Activated gamma-delta T cell treated with Interleukin-2 at 50 U/mL for 16 hours (primary cell): ENCODE results near the gene KAT8.

Experiments used
- DNase-seq: peaks from one replicate; pipeline ENCODE4 v3.0.0-alpha.2; 2020

Gene KAT8

GRCh38 chr16:31117384-31118222, at the start of gene KAT8:
Gene KAT8 (plus strand): TSS chr16:31117664. CDS start chr16:31117682, 18 bp downstream.
- peak; percentile 96 for DNase-seq

GRCh38 chr16:31071861-31072260, 45.6 kb upstream of the KAT8 start:
- DNase-seq = no peak

DNA sequence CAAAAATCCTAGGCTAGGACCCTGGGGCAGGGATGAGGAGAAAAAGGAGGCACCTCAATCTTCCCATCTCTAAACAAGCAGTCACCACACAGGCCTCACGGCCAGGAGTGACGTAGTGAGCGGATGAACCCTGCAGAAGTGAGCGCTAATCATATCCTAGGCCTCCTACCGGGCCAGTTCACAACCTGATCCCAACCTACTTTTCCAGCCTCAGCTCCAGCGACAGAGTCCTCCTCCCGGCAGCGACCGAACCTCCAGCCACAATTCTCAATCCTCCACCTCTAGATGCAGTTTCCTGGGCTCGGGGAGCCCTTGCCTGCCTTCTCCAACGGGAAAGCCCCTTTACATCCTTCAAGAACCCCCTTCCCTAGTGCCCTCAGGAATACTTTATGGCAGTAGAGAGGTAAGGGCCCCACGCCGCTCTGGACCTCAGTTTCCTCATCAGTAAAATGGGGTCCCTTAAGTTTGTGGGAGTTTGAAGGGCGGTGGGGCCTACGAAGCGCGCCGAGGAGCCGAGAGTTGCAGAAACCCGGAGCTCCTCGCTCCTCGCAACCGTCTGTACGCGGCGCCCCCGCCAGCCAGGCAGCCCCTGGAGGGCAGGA, 44.8 kb upstream of the KAT8 start:
- DNase-seq = no peak

DNA sequence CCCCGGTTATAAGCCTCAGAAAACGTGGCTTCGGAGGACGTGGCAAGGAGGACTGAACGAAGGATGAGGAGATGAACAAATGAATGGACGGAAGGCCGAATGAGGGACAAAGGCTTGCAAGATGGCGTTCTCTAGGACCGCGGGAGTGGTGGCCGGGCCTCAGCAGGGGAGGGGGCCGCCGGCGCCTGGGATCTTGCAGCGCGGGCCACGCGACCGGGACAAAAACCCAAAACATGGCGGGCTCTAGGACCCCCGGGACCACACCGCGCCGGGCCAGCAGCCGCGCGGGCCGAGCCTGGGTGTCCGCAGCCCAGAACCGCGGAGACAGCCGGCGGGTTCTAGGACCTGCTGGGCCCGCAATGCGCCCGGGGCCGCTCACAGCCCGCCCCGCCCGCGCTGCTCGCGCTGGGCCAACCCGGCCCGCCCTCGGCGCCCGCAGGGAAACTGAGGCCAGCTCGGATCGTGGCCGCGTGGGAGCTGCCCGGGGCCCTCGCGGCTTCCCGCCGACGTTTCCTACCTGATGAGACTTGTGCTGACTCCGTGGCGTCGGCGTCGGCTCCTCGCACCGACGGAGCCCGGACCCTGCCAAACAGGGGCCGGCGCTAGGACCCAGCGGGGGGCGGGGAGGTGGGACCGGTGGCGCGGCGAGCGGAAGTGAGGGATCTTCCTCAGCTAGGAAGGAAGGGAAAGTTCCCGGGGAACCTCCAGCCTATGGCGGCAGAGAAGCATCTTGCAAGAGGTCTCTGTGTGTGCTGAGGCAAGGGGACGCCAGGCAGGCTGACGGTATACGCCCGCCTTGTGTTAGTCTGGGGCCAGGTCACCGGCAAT, 44.1 kb upstream of the KAT8 start:
- DNase-seq = peak; percentile 82

DNA sequence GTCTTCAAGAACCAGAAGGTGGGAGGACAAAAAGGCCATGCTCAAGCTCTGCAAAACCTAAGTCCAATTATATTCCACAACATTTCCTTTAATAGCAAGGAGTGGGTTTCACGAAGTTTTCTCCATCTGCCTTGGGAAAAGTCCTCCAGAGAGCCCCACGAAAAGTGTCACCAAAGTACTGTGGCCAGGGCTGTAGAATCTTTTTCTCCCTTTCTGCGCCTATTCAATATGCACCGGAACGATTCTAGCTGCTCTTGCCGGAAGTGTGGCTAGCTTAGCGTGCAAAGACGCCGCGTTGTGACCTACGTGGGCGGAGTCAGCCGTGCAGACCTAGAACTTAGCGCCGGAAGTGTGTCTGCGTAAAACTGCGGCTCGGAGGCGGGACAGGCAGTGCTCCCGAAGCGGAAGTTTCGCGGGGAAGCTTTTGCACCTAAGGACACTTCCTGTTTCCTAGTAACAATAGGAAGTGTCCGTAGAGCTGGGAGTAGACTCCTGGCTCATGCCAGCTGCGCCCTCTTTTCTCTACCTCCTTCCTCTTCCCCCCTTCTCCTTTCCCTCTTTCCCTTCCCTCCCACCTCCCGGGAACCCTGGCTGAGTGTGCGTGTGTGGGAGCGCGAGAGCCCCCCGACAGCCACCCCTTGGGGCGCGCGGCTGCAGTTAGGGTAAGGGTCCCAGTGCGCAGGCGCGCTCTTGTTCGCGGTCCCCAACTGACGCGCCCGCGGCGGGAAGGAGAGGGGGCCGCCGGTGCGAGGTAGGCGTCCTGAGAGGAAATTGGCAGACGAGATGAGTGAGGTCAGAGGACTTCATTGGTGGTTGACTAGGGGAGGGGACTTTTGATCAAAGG, 43.3 kb upstream of the KAT8 start, which contains the start of the genes ZNF646 and ZNF668:
Gene ZNF646, plus strand, starts transcription at position 453 of the 844 bp plus-strand sequence. CDS start 1,903 bp downstream, outside the sequence.
Gene ZNF668, minus strand, starts transcription at position 271 of the 844 bp plus-strand sequence. CDS start 9,781 bp downstream, outside the sequence.
- peak; percentile 97 for DNase-seq

DNA sequence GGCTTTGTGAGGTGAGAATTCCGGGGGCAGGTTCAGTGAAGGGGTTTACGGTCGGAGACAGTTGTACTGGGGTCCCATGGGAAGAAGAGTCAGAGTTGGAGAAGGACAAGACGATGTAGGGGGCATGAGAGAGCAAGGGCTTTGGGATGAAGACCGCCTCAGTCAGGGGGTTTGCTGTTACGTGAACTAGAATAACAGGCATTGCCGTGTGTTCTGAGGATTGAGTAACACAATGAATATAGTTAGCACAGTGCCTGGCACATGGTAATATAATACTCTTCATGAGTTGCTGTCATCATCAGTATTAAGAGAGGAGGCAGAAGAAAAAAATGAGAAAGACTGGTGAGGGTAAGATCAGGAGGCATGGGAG, 42.7 kb upstream of the KAT8 start:
- DNase-seq = no peak

DNA sequence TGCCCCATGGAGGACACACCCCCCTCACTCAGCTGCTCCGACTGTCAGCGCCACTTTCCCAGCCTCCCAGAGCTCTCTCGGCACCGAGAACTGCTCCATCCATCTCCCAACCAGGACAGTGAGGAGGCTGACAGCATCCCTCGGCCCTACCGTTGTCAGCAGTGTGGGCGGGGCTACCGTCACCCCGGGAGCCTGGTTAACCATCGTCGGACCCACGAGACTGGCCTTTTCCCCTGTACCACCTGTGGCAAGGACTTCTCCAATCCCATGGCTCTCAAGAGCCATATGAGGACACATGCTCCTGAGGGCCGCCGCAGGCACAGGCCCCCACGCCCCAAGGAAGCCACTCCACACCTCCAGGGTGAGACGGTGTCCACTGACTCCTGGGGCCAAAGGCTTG, 41.1 kb upstream of the KAT8 start:
- DNase-seq = no peak

DNA sequence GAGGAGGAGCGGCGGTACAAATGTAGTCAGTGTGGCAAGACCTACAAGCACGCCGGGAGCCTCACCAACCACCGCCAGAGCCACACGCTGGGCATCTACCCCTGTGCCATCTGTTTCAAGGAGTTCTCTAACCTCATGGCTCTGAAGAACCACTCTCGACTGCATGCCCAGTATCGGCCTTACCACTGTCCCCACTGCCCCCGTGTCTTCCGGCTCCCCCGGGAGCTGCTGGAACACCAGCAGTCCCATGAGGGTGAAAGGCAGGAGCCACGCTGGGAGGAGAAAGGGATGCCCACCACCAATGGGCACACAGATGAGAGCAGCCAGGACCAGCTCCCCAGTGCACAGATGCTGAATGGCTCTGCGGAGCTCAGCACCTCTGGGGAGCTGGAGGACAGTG, 40.4 kb upstream of the KAT8 start:
- no peak for DNase-seq

GRCh38 chr16:31077592-31078396, 39.7 kb upstream of the KAT8 start:
- no peak for DNase-seq

DNA sequence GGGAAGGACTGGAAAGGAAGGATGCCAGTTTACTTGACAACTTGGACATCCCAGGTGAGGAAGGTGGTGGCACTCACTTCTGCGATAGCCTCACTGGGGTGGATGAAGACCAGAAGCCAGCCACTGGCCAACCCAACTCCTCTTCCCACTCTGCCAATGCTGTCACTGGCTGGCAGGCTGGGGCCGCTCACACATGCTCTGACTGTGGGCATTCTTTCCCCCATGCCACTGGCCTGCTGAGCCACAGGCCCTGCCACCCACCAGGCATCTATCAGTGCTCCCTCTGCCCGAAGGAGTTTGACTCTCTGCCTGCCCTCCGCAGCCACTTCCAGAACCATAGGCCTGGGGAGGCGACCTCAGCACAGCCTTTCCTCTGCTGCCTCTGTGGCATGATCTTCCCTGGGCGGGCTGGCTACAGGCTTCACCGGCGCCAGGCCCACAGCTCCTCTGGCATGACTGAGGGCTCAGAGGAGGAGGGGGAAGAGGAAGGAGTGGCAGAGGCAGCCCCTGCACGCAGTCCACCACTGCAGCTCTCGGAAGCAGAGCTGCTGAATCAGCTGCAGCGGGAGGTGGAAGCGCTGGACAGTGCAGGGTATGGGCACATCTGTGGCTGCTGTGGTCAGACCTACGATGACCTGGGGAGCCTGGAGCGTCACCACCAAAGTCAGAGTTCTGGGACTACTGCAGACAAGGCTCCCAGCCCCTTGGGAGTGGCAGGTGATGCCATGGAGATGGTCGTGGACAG, 38.7 kb upstream of the KAT8 start:
- DNase-seq = no peak

- DNase-seq = no peak
These were observed 38.0 kb upstream of the KAT8 start for GRCh38 chr16:31079342-31079944.

DNA sequence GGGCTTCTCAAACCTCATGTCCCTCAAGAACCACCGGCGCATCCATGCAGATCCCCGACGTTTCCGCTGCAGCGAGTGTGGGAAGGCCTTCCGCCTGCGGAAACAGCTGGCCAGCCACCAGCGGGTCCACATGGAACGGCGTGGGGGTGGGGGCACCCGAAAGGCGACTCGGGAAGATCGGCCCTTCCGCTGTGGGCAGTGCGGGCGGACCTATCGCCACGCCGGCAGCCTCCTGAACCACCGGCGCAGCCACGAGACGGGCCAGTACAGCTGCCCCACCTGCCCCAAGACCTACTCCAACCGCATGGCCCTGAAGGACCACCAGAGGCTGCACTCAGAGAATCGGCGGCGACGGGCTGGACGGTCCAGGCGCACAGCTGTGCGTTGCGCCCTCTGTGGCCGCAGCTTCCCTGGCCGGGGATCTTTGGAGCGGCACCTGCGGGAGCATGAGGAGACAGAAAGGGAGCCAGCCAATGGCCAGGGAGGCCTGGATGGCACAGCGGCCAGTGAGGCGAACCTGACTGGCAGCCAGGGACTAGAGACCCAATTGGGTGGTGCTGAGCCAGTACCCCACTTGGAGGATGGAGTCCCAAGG, 37.3 kb upstream of the KAT8 start:
- DNase-seq = no peak

DNA sequence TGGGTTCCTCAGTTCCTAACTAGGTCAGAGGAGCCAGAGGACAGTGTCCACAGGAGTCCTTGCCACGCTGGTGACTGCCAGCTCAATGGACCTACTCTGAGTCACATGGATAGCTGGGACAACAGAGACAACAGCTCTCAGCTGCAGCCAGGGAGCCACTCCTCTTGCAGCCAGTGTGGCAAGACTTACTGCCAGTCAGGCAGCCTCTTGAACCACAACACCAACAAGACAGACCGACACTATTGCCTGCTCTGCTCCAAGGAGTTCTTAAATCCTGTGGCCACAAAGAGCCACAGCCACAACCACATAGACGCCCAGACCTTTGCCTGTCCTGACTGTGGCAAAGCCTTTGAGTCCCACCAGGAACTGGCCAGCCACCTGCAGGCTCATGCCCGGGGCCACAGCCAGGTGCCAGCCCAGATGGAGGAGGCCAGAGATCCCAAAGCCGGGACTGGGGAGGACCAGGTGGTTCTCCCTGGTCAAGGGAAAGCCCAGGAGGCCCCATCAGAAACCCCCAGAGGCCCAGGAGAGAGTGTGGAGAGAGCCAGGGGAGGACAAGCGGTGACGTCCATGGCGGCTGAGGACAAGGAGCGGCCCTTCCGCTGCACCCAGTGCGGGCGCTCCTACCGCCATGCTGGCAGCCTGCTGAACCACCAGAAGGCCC, 36.6 kb upstream of the KAT8 start:
- no peak for DNase-seq

GRCh38 chr16:31081428-31082351, 35.8 kb upstream of the KAT8 start:
- DNase-seq = no peak

DNA sequence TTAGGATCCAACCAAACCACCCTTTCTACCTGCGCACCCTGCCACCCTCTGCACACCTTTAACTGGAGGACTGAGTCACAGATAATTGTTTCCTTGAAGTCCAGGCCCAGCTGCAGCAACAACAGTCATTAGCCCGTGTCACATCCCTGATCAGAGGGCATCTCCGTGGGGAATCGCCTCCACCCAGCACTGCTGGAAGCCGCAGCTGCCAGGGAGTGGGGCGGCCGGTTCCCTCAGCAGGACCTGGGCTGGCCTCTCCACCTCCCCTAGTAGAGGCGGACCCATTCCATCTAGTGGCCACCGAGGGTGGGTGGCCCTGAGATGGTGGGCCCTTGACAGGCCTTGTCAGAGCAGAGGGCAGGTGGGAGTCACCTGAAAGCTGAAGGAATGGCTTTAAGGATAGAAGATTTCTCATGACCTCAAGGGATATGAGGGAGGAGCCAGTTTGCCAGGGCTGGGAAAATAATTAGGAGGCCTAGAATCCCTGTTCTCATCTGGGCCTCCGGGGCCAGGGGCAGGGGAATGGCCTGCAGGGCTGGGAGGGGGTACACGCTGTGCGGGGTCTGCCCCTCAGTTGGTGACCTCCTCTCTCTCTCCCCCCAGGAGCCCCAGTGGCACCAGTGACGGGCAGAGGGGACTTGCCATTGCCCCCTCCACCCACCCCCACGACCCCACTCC, 35.0 kb upstream of the KAT8 start:
- no peak for DNase-seq

DNA sequence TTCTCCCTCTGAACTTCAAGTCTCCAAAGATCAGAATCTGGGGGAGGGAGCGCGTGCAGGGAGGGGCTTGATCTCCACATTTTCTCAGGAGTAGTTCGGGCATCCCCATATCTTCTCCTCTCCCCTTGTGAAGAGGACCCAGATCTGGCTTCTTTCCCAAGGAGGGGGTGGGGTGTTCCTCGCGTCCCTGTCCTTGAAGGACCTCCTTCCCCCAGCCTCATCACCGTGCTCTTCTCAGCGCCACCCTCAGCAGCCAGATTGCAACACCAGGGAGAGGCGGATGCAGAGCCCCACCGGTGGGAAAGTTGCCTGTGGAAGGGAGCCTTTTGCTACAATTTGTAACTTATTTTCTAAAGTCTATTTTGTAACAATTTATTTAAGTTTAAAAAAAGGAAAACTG, 34.4 kb upstream of the KAT8 start:
- DNase-seq = no peak

DNA sequence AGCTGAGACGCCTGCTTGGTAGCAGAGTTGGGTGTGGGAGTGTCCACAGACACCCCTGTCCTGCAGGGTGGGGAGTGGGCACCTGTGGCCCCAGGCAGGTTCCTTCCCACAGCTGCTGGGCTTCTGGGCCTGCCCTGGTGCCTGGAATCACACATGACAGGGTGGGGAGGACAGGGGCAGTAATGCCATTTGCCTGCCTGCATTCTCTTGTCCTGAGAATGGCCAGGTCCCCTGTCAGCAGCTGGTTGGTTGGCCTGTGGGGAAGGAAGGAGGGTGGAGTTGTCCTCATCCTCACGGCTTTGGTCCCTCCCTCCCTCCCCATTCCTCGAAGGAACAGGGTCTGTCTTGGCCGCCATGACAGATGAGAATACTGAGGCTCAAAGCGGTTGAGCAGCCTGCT, 33.9 kb upstream of the KAT8 start:
- DNase-seq = no peak

DNA sequence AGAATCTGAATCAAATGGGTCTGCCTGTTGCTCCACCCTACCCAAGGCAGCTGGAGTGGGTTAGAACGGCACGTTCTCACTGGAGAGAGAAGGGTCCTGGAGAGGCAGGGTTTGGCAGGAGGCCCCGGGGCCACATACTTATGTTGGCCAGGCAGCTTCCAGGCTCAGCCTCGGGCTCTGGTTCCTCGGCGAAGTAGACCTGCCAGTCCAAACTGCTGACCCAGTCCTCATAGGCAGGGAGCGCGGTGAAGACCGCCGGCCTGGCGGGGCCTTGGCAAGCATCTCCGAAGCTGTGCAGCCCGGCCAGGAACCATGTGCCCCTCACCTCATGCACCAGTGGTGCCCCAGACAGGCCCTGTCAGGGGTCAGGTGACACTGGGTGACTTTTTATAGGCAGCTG, 33.5 kb upstream of the KAT8 start:
- no peak for DNase-seq
